GM20000 (cell line): ENCODE data around the gene BORCS5.

ENCODE experiments used
- DNase-seq: peaks from one replicate; pipeline ENCODE4 v3.0.0; 2012; ENCODE audit warnings: low spot score
- CTCF ChIP-seq: IDR thresholded peaks from 2 replicates; pipeline ENCODE4 v1.5.1; 2012; ENCODE audit warnings: mild to moderate bottlenecking, control low read depth; ENCODE audit errors: extremely low read depth, missing control alignments

BORCS5 gene

GRCh38 chr12:12358528-12358927 lies 1.6 kb downstream of the BORCS5 start:
- no peak for DNase-seq

GRCh38 chr12:12364787-12365445 lies 8.0 kb downstream of the BORCS5 start:
- DNase-seq = no peak
- TF ChIP-seq CTCF = no peak

More at GRCh38 chr12:12358528-12358927, 1.6 kb downstream of the BORCS5 start:
- no peak for TF ChIP-seq CTCF

- DNase-seq = no peak
- no peak for TF ChIP-seq CTCF
These were observed 8.5 kb downstream of the BORCS5 start for GRCh38 chr12:12365446-12365802.

GRCh38 chr12:12365931-12366431 lies 9.1 kb downstream of the BORCS5 start:
- no peak for TF ChIP-seq CTCF
- DNase-seq = no peak

- no peak for TF ChIP-seq CTCF
- no peak for DNase-seq
These were observed 10.0 kb downstream of the BORCS5 start for GRCh38 chr12:12366701-12367481.

- TF ChIP-seq CTCF = no peak
- no peak for DNase-seq
These were observed 10.7 kb downstream of the BORCS5 start for GRCh38 chr12:12367482-12367998.
